Naive thymus-derived CD8-positive, alpha-beta T cell (primary cell): Measurements from ENCODE around the gene APOBEC3G. TPM values are rescaled to one million over a fixed set of nuclear protein-coding genes. Genes with fewer than 3 reads are reported as not detected.
A peak's percentile ranks its signal among the peaks of the same experiment; 100 is the strongest.
"Not testable (repeated sequence)": the region's sequence is repeated elsewhere in the genome, so short reads cannot be mapped to it uniquely, and the experiment has no call there.

Experiments
- ATAC-seq, 2 donors: fragments of 150-1000 bp; cut with Tn5 transposase in 1 of 2; sonication (Bioruptor Pico), chemical (Tn5 transposase) in 1 of 2; 1 replicate in 1 of 2; 2 replicates in 1 of 2; pipeline ENCODE4 v1.10.0; 2021; ENCODE audit warnings: mild to moderate bottlenecking in 2 of 2, moderate library complexity in 2 of 2
- POLR2A ChIA-PET: fragments of 350-600 bp; sonication (Branson Sonifier 250); formaldehyde crosslinking; loops from one replicate; lab custom pipeline; 2021; ENCODE audit warnings: antibody characterized with exemption; lab: Charles Lee
- DNase-seq, 10 donors: peaks; one replicate each; pipeline versions ENCODE4 v3.0.0 to v3.0.0-alpha.2; 2020 to 2022
- H3K27ac Mint-ChIP-seq, 10 donors: one replicate each; pipeline ENCODE4 v1.8.0; 2020 to 2022; ENCODE audit warnings: mild to moderate bottlenecking in 10 of 10, mixed read lengths in 10 of 10, moderate library complexity in 4 of 10, inconsistent platforms in 1 of 10
- H3K27me3 Mint-ChIP-seq, 5 donors: one replicate each; pipeline ENCODE4 v1.8.0; 2021 to 2022; ENCODE audit warnings: mixed read lengths in 5 of 5
- H3K36me3 Mint-ChIP-seq, 3 donors: one replicate each; pipeline ENCODE4 v1.8.0; 2020 to 2022; ENCODE audit warnings: mixed read lengths in 3 of 3, mild to moderate bottlenecking in 2 of 3, inconsistent platforms in 1 of 3
- H3K4me1 Mint-ChIP-seq, 4 donors: one replicate each; pipeline ENCODE4 v1.8.0; 2021 to 2022; ENCODE audit warnings: mixed read lengths in 4 of 4
- H3K4me3 Mint-ChIP-seq, 10 donors: one replicate each; pipeline ENCODE4 v1.8.0; 2020 to 2022; ENCODE audit warnings: mild to moderate bottlenecking in 10 of 10, mixed read lengths in 10 of 10, moderate library complexity in 6 of 10, inconsistent platforms in 1 of 10
- H3K9me3 Mint-ChIP-seq, 9 donors: one replicate each; pipeline ENCODE4 v1.8.0; 2020 to 2022; ENCODE audit warnings: mixed read lengths in 9 of 9, mild to moderate bottlenecking in 3 of 9, inconsistent platforms in 1 of 9, moderate library complexity in 1 of 9
- polyA plus RNA-seq, 3 donors: library from polyadenylated mRNA; unstranded; fragments of 300-500 nt; fragmentation: Illumina TruSeq; gene quantifications; one replicate each; pipeline ENCODE4 v1.2.3, GENCODE V29; 2021
- total RNA-seq, 8 experiments: library from RNA in 2 of 8; stranded (reverse) in 2 of 8; gene quantifications; one replicate each; pipeline ENCODE4 v1.2.3 and lab custom pipeline; 2021 to 2026

Gene APOBEC3G
- total and polyA plus RNA-seq, 5 experiments from 2014 or later = 24.3 to 113 (median 30.6) TPM

DNA sequence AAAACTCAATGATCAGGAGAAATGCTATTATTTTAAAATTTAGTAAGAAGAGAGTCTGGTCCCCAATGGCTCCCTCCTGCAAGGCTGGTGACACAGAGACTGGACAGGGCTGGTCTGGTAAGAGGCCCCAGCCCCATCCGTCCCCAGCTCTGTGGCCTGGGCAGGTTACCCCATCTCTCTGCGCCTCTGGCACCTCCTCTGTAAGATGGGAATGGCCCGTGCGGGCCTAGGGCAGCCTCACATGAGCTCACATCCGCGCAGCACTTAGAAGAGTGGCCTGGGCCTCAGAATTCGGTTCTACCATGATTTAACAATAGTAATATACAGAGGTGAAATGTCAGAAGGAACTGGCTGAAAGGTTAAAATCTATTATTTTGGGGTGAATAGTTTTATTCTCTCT lies 35.2 kb upstream of the APOBEC3G start:
- POLR2A ChIA-PET = interaction anchor here (0.7 to 0.9 kb wide), 2 partner anchors 20 to 332 kb away, joined by 3 read pairs; no protein-coding TSS in a partner anchor
- peaks cover 20 to 68% (median 61%) of the 10 kb centered on the region in 4 donors for H3K4me1 Mint-ChIP-seq

DNA sequence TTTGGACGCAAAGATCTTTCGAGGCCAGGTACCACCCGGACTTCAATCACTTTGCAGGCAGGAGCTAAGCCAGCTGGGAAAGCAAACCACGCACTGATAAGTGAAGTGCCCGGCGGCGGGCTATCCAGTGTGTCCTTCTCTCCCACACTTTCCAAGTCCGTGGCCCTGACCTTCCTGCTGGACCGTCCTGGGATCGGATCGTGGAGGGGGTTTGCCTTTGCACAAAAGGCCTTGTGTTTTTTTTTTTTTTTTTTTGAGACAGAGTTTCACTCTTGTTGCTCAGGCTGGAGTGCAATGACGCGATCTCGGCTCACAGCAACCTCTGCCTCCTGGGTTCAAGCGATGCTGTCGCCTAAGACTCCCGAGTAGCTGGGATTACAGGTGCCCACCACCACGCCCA lies 34.0 kb upstream of the APOBEC3G start:
- POLR2A ChIA-PET = interaction anchor here (0.7 kb wide), 1 partner anchor 214 kb away, joined by 4 read pairs; no protein-coding TSS in a partner anchor
- ATAC-seq, H3K27me3 Mint-ChIP-seq, H3K9me3 Mint-ChIP-seq, DNase-seq: not testable (repeated sequence)
- peaks cover 17 to 61% (median 59%) of the 10 kb centered on the region in 4 donors for H3K4me1 Mint-ChIP-seq
- peaks cover 0 to 32% (median 3%) of the 10 kb centered on the region in 3 donors for H3K36me3 Mint-ChIP-seq
- H3K27ac Mint-ChIP-seq = peak overlapping the region in 2 of 10 donors; percentile 34 to 92
- peak overlapping the region in 3 of 10 donors; percentile 9 to 45 (median 15) for H3K4me3 Mint-ChIP-seq

More for the DNA sequence above, 35.2 kb upstream of the APOBEC3G start:
- H3K36me3 Mint-ChIP-seq = peaks cover 0 to 32% (median 3%) of the 10 kb centered on the region in 3 donors
- no peaks in the 10 kb centered on the region for H3K9me3 Mint-ChIP-seq
- DNase-seq (no peak), ATAC-seq (no peak)
- H3K4me3 Mint-ChIP-seq = peak overlapping the region; percentile 66 to 95 (median 88)
- H3K27ac Mint-ChIP-seq = peak overlapping the region; percentile 62 to 95 (median 92)
- no peaks in the 10 kb centered on the region for H3K27me3 Mint-ChIP-seq

DNA sequence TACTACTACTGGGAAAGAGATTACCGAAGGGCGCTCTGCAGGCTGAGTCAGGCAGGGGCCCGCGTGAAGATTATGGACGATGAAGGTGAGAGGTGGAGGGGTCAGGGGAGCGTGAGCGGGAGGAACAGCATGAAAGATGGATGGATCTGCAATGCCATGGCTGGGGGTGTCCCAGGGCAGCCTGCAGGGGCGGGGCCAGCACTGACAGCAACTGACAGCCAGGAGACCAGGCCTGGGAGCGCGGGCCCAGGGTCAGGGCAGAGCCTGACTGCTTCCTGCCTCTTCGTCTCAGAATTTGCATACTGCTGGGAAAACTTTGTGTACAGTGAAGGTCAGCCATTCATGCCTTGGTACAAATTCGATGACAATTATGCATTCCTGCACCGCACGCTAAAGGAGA lies 31.9 kb upstream of the APOBEC3G start:
- H3K9me3 Mint-ChIP-seq, ATAC-seq: not testable (repeated sequence)

DNA sequence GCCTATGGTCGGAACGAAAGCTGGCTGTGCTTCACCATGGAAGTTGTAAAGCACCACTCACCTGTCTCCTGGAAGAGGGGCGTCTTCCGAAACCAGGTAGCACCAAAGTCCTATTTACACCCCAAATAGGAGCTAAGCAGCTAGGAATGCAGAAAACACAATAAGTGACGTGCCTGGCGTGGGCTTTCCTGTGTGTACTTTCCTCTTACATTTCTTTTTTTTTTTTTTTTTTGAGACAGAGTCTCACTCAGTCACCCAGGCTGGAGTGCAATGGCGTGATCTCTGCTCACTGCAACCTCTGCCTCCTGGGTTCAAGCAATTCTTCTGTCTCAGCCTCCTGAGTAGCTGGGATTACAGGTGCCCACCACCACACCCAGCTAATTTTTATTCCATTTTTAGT lies 27.6 kb upstream of the APOBEC3G start:
- not testable (repeated sequence) for H3K27ac Mint-ChIP-seq, ATAC-seq, H3K9me3 Mint-ChIP-seq, H3K4me3 Mint-ChIP-seq, H3K27me3 Mint-ChIP-seq
- POLR2A ChIA-PET = interaction anchor here (0.7 kb wide), 1 partner anchor 32 kb away, joined by 3 read pairs; no protein-coding TSS in a partner anchor
- Mint-ChIP-seq H3K4me1 (peaks cover 8 to 43% (median 26%) of the 10 kb centered on the region in 4 donors), H3K36me3 (peaks cover 0 to 19% (median 3%) of the 10 kb centered on the region in 3 donors)
- peak in 1 of 10 donors; percentile 21 for DNase-seq

More for the DNA sequence above, 31.9 kb upstream of the APOBEC3G start:
- POLR2A ChIA-PET, H3K4me3 Mint-ChIP-seq, H3K27me3 Mint-ChIP-seq: not testable (repeated sequence)
- H3K36me3 Mint-ChIP-seq = peaks cover 0 to 32% (median 3%) of the 10 kb centered on the region in 3 donors
- peak overlapping the region in 8 of 10 donors; percentile 14 to 72 (median 27) for H3K27ac Mint-ChIP-seq
- DNase-seq = peak in 1 of 10 donors; percentile 32
- H3K4me1 Mint-ChIP-seq = peaks cover 11 to 51% (median 43%) of the 10 kb centered on the region in 4 donors

DNA sequence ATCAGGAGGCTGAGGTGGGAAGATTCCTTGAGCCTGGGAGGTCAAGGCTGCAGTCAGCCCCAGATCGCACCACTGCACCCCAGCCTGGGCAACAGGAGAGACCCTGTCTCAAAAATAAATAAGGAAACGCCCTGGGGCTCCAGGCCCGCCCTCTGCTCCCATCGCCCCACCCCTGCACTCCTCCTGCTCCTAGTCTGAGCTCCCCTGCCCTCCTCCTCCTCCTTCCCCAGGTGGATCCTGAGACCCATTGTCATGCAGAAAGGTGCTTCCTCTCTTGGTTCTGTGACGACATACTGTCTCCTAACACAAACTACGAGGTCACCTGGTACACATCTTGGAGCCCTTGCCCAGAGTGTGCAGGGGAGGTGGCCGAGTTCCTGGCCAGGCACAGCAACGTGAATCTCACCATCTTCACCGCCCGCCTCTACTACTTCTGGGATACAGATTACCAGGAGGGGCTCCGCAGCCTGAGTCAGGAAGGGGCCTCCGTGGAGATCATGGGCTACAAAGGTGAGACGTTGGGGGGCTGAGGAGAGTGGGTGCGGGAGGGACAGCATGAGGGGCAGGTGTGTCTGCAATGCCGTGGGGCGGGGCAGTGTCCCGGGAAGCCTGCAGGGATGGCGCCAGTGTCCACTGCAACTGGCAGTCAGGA lies 25.1 kb upstream of the APOBEC3G start:
- H3K27ac Mint-ChIP-seq, H3K27me3 Mint-ChIP-seq: not testable (repeated sequence)

DNA sequence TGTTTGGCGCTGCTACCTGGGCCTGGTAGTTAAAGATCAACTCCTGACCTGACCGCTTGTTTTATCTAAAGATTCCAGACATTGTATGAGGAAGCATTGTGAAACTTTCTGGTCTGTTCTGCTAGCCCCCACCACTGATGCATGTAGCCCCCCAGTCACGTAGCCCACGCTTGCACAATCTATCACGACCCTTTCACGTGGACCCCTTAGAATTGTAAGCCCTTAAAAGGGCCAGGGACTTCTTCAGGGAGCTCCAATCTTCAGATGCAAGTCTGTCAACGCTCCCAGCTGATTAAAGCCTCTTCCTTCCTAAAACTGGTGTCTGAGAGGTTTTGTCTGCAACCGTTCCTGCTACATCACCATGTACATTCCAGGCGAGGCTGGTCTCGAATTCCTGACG lies 21.4 kb upstream of the APOBEC3G start:
- Mint-ChIP-seq H3K4me3 (no peak overlapping the region), H3K36me3 (no peaks in the 10 kb centered on the region), H3K9me3 (no peaks in the 10 kb centered on the region), H3K27ac (peak overlapping the region in 1 of 10 donors; percentile 21), H3K4me1 (peaks cover 0 to 17% (median 3%) of the 10 kb centered on the region in 4 donors), H3K27me3 (no peaks in the 10 kb centered on the region)
- ATAC-seq = no peak
- POLR2A ChIA-PET = no interaction called here
- DNase-seq = no peak

More for the DNA sequence above, 25.1 kb upstream of the APOBEC3G start:
- ATAC-seq, POLR2A ChIA-PET, H3K36me3 Mint-ChIP-seq, H3K4me3 Mint-ChIP-seq, H3K9me3 Mint-ChIP-seq: not testable (repeated sequence)
- peak in 1 of 10 donors; percentile 40 for DNase-seq
- H3K4me1 Mint-ChIP-seq = peaks cover 0 to 24% (median 6%) of the 10 kb centered on the region in 4 donors

DNA sequence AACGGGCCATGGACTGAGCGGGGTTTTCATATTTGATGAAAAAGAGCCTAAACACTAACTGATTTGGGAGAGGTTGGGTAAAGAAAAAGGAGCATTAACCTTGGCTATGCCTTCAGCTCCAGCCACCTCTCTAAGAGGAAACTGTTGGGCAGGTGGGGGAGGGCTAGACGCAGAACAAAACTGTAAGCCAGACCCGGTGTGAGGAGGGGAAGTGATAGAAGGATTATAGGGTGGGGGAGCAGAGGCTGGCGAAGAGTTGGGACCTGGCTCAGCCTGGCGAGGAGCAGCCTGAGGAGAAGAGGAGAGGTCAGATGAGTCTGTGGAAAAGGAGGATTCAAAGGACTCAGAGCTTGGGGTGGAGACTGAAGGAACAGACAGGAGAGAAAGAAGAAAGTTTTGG lies 15.8 kb upstream of the APOBEC3G start:
- POLR2A ChIA-PET, H3K36me3 Mint-ChIP-seq, H3K27ac Mint-ChIP-seq, H3K9me3 Mint-ChIP-seq, H3K27me3 Mint-ChIP-seq, ATAC-seq, H3K4me3 Mint-ChIP-seq, DNase-seq: not testable (repeated sequence)
- H3K4me1 Mint-ChIP-seq = peaks cover 3 to 21% (median 12%) of the 10 kb centered on the region in 4 donors

DNA sequence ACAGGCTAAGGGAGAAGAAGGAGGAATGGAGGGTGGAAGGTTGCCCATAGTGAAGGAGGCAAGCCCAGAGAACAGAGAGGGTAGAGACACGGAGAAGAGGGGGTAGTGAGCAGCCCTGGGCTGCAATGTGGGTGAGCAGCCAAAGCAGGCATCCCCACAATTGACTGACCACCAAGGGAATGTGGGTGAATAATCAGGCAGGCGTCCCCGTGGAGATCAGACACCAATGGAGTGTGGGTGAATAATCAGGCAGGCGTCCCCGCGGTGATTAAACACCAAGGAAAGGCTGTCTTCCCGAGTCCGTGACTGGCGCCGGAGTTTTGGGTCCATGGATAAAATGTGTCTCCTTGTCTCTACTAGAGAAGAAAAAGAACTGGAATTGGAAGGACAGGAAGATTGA lies 15.1 kb upstream of the APOBEC3G start:
- POLR2A ChIA-PET = not testable (repeated sequence)

DNA sequence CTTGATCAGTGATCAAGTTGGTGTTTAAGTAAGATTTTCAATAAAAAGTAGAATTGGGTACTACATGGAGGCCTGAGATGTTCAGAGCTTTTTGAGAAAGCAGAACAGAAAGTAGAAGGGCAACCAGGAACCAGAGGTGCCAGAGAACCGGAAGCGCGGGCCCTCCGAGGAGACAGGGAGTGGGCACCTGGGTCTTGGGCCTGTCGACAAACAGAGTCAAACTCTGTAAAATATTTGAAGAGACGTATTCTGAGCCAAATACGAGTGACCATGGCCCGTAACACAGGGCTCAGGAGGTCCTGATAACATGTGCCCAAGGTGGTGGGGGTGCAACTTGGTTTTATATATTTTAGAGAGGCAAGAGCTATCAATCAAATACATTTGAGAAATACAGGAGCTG lies 13.2 kb upstream of the APOBEC3G start:
- H3K27me3 Mint-ChIP-seq, DNase-seq, H3K36me3 Mint-ChIP-seq, POLR2A ChIA-PET, H3K9me3 Mint-ChIP-seq: not testable (repeated sequence)
- Mint-ChIP-seq H3K4me3 (peak overlapping the region in 1 of 10 donors; percentile 50), H3K4me1 (peaks cover 3 to 21% (median 12%) of the 10 kb centered on the region in 4 donors), H3K27ac (peak overlapping the region in 3 of 10 donors; percentile 23 to 82 (median 66))
- peak in 1 of 2 donors; percentile 58 for ATAC-seq

More for the DNA sequence above, 15.1 kb upstream of the APOBEC3G start:
- not testable (repeated sequence) for ATAC-seq, H3K27ac Mint-ChIP-seq, H3K4me3 Mint-ChIP-seq, DNase-seq, H3K36me3 Mint-ChIP-seq, H3K9me3 Mint-ChIP-seq, H3K27me3 Mint-ChIP-seq
- H3K4me1 Mint-ChIP-seq = peaks cover 3 to 21% (median 12%) of the 10 kb centered on the region in 4 donors

DNA sequence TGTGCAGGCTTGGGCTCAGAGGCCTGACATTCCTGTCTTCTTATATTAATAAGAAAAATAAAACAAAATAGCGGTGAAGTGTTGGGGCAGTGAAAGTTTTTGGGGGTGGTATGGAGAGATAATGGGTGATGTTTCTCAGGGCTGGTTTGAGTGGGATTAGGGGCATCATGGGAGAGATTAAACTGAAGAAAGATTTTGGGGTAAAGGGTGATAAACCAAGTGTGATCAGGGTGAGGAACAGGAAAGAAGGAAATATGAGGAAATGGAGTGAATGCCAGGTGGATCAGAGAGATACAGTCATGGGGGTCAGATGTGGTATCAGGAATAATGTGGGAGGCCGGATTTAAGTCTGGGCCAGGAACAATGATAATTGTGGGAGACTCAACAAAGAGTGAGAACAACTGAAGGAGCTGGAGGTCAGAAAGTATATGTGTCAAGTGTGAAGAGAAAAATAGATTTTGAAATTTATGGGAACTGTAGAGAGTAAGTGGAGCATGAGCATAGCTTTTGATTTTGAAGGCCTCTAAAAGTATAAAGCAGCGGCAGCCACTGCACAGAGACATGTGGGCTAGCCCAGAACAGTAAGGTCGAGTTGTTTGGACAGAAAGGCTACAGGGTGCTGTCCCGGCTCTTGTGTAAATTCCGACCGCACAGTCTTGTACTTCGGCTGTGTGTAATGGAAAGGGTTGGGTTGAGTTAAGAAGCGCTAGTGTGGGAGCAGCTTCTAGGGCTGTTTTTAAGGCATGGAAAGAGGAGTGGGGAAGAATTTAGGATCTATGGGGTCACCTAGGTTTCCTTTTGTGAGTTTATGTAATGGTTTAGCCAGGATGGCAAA lies 10.4 kb upstream of the APOBEC3G start:
- POLR2A ChIA-PET = interaction anchor here (0.9 kb wide), 1 partner anchor 51 kb away, joined by 3 read pairs; no protein-coding TSS in a partner anchor
- not testable (repeated sequence) for DNase-seq, H3K27ac Mint-ChIP-seq, H3K36me3 Mint-ChIP-seq, H3K27me3 Mint-ChIP-seq, ATAC-seq, H3K4me3 Mint-ChIP-seq, H3K9me3 Mint-ChIP-seq
- peaks cover 6 to 37% (median 12%) of the 10 kb centered on the region in 4 donors for H3K4me1 Mint-ChIP-seq

DNA sequence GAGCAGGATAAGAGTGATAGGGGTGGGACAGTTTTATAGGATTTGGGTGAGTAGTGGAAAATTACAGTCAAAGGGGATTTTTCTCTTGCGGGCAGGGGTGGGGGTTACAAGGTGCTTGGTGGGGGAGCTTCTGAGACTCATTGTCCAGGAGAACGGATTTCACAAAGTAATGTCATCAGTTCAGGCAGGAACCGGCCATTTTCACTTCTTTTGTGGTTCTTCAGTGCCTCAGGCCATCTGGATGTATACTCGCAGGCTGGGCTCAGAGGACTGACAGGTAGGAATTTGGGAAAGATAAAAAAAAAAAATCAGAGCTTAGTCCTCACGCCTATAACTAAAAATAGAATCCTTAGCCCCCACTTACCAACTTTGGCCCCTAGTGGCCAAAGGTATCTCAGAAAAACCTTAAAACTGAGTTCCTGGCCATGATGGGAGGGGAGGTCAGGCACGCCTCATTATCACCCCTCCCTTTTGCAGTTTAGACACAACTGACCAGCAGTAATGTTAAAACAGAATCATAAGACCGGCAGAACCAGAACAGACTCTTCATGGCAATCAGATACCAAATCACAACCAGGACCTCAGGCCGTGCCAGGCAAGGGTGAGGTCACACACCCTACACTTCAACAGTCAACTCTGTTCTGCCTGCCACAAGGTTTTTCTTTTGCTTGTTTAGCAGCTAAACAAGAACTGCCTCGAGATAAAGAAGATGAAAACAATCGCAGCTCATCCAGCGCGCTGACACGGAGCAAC lies 8.9 kb upstream of the APOBEC3G start:
- Mint-ChIP-seq H3K4me1 (peaks cover 6 to 45% (median 14%) of the 10 kb centered on the region in 4 donors), H3K27ac (peak overlapping the region in 2 of 10 donors; percentile 38 to 74), H3K27me3 (no peaks in the 10 kb centered on the region), H3K4me3 (no peak overlapping the region), H3K9me3 (no peaks in the 10 kb centered on the region), H3K36me3 (no peaks in the 10 kb centered on the region)
- ATAC-seq (no peak), DNase-seq (no peak)
- POLR2A ChIA-PET = no interaction called here

DNA sequence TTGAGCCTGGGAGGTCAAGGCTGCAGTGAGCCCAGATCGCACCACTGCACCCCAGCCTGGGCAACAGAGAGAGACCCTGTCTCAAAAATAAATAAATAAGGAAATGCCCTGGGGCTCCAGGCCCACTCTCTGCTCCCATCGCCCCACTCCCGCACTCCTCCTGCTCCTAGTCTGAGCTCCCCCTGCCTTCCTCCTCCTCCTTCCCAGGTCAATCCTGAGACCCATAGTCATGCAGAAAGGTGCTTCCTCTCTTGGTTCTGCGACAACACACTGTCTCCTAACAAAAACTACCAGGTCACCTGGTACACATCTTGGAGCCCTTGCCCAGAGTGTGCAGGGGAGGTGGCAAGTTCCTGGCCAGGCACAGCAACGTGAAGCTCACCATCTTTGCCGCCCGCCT lies 6.9 kb upstream of the APOBEC3G start:
- DNase-seq = no peak
- no peaks in the 10 kb centered on the region for H3K27me3 Mint-ChIP-seq
- no peak overlapping the region for H3K4me3 Mint-ChIP-seq
- H3K4me1 Mint-ChIP-seq = peaks cover 5 to 43% (median 12%) of the 10 kb centered on the region in 4 donors
- ATAC-seq = no peak
- H3K36me3 Mint-ChIP-seq = no peaks in the 10 kb centered on the region
- H3K27ac Mint-ChIP-seq = peak overlapping the region in 2 of 10 donors; percentile 32 to 59
- POLR2A ChIA-PET = no interaction called here
- no peaks in the 10 kb centered on the region for H3K9me3 Mint-ChIP-seq
